Brain pericyte (primary cell): ENCODE measurements around the gene KCNJ6.

Experiments
- DNase-seq: peaks from one replicate; pipeline ENCODE4 v3.0.0-alpha.2; 2012; ENCODE audit warnings: low read depth, low spot score

KCNJ6 gene

DNA sequence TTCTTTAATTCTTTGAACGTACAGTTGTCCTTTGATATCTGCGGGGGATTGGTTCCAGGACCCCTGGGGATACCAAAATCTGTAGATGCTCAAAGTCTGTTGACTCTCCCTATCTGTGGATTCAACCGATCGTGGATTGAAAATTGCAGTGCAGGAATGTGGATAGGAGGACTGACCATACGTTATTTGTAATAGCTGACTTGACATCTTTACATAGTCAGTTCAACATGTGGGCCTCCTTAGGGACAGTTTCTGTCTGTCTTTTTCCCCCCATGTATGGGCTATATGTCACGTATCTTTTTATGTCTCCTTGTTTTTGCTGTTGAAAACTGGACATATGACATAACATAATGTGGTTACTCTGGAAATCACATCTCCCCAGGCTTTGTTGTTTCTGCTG is 344.8 kb downstream of the KCNJ6 start:
- no peak for DNase-seq

DNA sequence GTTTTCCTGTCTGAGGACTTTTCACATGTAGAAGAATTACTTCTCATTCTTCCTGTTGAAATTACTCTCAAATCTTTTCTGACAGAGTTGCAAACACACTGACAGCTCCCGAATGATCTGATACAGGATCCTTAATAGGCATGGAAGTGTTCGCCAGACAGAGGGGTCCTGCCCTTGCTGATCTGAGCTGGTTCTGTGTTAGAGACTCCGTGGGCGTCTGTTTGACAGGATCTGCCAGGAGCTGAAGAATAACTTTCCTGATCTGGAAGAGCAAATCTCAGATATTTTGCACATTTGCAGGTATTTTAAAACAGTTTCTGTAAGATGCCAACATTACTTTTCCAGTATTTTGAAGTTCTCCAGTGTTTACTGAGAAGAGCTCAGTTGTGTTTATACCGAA is 347.3 kb downstream of the KCNJ6 start:
- DNase-seq = no peak

DNA sequence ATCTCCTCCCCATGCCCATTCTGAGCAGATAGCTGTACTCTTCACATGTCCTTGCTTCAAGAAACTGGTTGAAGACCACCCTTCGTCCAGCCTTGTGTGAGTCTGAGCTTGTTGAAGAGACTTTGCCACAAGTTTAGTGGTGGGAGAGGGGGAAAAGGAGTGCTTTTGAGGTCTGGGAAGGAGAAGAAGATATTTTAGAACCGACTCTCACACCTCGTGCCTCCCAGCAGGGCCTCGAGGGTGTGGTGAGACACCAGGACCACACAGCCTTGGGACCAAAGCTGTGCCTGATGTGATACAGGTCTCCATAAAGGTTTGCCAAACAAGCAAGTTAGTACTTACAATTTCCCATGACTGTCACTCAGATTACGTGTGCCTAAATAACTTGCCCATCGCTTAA is 347.8 kb downstream of the KCNJ6 start:
- DNase-seq = no peak

DNA sequence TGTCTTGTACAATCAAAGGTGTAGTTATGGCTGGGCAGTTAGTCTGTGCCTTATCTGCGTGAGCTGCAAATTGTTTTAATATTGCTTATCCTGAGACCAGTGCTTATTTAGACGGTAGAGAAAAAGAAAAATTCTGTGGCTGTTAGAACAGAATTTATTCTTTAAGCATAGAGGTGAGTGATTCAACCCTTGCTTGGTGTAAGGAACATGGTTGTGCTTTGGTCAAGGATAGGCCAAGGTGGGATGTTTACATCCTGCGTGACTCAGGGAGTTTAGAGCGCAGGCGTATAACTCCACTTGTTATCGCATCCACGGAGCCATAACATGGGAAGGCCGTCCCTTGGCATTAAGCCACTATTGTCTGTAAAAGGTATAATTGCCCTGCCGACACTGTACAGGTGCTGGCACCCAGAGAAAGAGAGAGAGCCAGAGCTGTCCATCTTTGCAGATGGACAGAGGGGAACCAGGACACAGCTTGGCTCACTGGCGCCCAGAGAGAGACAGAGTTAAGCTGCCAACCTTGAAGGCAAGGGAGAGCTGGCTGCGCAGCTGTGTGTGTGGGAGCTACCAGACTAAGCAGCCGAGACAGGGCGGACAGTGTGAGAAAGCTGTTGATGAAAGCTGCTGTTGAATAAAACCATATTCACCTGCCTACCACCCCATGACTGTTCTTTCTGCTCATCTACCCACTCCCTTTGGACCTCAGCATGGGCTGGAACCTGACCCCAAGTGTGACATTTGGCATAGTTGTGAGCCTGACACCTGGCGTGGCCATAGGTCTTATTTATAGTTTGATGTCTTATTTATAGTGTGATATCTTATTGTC is 349.3 kb downstream of the KCNJ6 start:
- no peak for DNase-seq

DNA sequence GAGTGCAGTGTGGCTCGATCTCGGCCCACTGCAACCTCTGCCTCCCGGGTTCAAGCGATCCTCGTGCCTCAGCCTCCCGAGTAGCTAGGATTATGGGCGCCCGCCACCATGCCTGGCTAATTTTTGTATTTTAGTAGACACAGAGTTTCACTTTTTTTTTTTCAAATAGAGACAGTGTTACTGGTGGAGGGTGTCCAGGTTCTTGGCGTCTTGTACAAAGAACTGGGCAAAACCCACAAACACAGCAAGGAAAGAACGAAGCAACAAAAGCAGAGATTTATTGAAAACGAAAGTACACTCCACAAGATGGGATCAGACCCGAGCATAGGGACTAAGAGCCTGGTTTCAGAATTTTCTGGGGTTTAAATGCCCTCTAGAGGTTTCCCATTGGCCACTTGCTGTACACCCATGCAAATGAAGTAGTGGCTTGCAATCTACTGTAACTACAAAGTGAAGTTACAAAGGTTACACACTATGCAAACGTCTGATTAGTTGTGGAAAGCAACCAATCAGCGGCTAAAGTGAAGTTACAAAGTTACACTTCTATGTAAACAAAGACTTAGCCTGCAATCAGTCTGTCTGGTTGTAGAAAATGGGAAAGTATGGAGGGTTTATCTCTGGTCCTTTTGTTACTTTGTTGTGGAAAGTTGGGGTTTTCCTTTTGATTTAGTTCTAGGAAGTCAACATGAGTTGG is 350.6 kb downstream of the KCNJ6 start:
- DNase-seq = no peak

DNA sequence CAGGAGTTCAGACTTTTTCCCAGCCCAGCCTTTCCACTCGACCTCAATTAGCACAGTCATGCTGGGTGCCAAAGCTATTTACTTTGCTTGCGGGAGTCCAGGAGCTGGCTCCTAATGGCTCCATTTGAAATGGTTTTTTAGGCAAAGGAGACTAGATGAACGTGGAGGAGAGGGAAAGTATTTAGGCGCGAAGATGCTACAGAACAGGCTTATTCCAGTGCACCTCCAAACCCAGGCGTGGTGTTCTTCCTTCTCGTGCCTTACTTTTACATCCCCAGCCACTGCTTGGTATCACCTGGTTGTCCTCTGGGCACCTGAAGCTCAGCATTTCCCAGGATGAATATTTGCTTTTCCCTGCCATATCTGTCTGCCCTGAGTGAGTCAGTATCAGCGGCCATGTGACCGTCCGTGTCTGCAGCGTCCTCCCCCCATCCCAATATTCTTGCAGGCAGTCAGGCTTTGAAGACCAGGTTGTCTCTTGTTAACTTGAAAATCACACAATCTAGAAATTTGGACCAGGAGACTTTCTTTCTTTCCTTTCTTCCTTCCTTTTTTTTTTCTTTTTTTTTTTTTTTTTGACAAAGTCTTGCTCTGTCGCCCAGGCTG is 351.2 kb downstream of the KCNJ6 start:
- no peak for DNase-seq

DNA sequence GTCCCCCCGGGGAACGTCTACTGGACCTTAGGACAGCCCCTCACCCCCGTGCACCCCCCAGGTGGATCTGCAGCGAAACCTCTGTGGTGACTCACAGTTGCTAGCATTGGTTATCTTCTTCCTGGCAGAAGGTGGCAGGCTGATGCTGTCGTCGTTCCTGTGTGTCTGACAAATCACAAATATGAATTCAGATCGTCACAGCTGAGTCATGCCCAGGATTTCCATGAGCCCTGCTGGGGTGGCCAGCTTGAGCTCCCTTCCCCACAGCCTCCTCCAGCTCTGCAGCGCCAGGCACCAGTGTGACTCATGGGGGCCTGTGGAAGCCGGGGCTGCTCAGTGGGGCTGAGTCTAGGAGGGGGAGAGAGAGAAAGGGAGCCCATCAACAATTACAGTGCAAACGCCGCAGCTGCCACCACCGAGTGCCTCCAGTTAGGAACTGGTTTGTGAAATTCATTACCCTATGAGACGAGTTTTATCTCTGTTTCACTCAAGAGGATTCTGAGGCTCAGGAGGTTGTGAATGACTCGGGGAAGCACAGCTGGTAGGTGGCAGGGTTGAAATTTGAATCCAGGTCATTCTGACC is 351.8 kb downstream of the KCNJ6 start:
- peak; percentile 91 for DNase-seq

DNA sequence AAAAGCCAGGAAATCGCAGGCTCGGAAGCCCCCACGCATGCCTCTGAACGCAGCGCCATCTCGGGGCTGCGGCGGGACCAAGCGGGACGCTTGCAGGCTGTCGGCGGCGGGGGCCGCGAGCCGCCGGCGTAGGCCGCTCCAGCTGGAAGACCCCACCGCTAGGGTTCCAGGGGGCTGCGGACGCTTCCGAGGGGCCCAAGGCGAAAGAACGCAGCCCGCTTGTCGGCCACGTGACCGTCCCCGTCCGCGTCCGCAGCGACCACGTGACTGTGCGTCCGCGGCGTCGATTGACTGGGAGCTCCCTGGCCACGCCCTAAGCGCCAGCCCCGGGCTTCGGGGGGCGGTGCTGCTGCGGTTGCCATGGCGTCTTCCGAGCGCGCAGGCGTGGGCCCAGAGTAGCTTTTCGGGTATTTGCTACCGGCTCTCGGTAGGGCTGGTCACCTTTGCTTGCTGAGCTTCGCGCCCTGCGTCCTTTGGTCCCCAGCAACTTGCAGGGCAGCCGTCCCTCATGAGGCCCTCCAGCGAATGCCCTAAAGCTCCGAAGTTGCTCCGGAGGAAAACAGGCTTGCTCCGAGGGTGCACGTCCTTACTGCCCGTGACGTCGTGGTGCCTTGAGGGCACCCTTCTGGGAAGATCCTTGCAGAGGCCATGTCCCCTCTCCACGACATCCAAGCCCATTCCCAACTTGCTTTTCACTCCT is 352.5 kb downstream of the KCNJ6 start:
- peak; percentile 66 for DNase-seq

DNA sequence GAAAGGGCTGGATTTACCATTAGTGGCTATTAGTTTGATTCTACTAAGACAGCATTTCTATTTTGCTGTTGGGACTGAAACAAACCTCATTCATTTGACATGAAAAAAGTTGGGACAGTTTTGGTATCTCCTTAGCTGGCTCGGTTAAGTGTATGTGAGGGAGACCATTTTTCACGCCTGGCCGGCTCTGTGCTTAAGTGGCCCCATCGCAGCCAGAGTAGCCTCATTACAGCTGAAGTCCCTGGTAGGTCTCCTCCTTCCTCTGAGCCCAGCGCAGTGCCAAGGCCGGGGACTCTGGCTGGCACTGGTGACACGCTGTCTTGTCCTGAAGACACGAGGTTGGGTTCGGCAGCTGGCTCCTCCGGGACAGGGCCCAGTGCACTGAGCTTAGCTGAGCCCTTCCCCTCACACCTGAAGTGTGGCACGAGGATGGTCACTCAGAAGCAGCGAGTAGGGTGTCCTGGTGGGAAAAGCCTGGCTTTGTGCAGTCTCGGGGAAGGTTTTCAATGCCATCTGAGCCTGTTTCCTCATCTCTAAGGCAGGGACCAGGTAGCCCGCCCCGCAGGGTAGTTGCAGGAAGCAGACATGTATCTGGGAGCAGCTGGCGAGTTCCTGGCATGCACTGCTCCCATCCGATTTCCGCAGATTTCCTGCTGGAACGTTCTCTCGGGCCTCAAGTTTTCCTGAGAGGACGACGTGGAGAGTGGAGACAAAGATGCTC is 353.2 kb downstream of the KCNJ6 start:
- DNase-seq = no peak

DNA sequence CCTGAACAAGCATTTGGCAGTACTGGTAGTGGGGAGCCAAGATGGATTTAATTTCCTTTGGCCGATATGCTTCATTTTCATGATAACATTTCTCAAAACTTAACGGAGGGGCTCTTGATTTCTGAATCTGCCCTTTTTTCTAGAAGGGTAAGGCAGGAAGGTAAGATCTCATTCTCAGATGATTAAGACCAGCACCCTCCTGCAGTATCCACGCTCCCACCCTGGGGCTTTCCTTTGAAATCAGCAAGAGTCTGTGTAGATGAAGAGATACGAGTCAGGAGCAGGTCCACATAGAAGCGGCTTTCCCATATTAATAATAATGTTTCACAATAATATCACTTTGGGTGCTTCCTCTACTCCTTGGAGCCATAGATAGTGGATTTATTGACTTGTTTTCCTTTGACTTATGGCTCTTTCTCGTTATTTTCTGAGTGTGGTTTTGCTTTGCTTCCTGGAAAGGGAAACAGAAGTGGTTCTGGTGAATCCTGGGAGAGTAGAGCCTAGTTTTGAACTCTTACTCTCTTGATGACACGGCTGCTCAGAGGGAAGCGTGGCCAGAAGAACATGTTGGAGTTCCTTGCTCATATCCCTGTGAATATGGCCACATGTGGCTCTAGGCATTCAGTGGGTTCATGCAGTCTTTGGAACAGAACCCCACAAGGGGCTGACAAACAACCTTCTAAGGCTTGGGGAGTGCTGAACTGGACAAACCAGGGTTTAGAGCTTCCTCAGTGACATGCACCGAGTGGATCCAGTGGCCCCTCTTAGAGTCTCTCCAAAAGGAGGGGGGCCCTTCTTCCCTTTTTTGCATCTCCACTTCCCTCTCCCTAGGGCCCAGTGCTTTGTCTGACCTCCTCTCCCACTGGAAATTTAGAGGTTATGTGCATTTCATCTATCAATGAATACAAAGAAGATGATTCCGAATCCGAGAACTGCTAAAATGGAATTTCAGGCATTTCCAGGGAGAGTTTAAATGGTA is 354.0 kb downstream of the KCNJ6 start:
- DNase-seq = no peak

DNA sequence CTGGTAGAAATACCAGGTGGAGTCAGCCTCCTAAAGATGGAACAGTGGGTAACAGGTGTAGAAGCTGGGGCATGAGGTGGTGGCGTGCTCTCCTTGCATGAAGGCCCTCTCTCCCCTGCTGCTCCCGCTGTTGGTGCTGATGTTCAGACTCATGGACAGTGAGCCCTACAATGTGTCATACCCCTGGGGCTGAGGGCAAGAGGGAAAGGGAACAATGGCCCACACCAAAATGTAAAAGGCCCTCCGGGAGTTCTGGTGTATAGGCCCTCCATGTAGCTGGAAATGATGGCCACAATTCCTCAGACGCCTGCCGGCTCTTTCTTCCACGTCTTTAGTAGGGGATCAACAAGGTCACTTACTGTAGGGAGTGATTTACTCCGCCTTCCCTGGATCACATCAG is 354.8 kb downstream of the KCNJ6 start:
- no peak for DNase-seq

DNA sequence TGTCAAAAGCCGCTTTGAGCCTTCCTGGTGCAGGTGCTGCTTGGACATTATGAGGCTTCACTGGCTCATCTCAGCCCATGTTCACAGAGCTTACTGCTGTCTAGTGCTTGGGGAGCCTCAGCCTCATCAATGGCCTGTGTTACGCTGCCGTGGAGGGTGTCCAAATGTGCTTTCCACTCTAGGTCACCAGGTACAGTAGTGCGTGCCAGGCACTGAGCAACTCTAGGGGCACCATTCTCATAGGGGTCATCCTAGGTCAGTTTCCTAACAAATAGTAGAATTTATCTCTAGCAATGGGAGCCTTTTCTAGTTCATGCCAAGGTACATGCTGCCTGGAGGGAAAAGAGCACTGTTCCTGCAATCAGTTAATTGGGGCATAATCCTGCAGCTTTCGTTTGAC is 355.9 kb downstream of the KCNJ6 start:
- DNase-seq = no peak

DNA sequence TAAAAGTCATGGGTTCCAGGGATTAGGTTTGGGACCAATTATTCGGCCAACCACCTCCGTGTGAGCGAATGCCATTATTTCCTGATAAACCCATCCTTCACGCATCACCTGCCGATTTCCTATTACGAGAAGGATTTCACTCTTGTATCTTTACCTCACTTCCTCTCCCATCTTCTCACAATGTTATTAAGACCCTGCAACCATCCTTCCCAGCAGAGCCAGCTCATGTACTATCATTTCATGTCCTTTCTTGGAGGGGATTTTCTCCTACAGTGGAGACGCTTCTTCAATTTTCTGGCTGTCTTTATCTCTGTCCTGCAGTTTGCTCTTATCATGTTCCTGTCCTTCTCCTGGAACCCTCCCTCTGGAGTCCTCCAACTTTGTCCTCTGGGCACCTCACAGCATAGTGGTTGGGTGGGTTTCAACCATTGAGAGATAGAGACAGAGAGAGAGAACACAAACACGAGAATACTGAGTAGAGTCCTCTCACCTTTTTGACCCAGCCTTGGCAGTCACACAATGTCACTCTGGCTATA is 357.5 kb downstream of the KCNJ6 start:
- DNase-seq = no peak
